Measurements from ENCODE around the gene ARMC6.

The ARMC6 gene

GRCh38 chr19:19054939-19055440, 21.6 kb downstream of the ARMC6 start:
- Histone ChIP-seq H3K27me3 (no peaks in the 10 kb centered on the region), H3K4me3 (no peak overlapping the region), H3K27ac (no peak overlapping the region), H3K9me3 (no peaks in the 10 kb centered on the region), H3K36me3 (peaks cover 26 to 87% (median 42%) of the 10 kb centered on the region in 3 donors), H3K4me1 (no peaks in the 10 kb centered on the region)
- TF ChIP-seq CTCF (IDR thresholded peaks at IDR 0.05) = no peak
- intact Hi-C loops (cut with DNase I; ENCODE audit: low total_unique reads) = loop anchor here (5.0 kb wide), 3 partner anchors 62 to 122 kb away; partner anchors contain the start of gene TMEM161A
- no peak for DNase-seq

DNA sequence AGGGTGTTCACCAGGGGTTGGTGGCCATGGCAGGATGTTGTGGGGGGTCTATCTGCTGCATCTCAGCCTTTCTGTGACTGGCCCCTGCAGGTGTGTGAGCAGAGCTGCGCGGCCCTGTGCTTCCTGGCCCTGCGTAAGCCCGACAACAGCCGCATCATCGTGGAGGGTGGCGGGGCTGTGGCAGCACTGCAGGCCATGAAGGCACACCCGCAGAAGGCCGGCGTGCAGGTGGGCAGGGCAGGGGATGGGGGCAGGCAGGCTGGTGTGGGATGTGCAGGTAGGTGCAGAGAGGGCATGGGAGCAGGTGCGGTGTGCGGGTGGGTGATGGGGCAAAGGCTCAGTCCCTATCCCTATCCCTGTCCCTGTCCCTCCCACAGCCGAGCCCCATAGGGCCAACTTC, 22.3 kb downstream of the ARMC6 start:
- no peak for TF ChIP-seq CTCF (IDR thresholded peaks at IDR 0.05)
- H3K36me3 ChIP-seq = peaks cover 26 to 87% (median 42%) of the 10 kb centered on the region in 3 donors
- no peaks in the 10 kb centered on the region for H3K4me1 ChIP-seq
- H3K9me3 ChIP-seq = no peaks in the 10 kb centered on the region
- intact Hi-C loops (cut with DNase I; ENCODE audit: low total_unique reads) = no loop called here
- H3K4me3 ChIP-seq = no peak overlapping the region
- no peaks in the 10 kb centered on the region for H3K27me3 ChIP-seq
- no peak overlapping the region for H3K27ac ChIP-seq
- DNase-seq = no peak

- H3K9me3 ChIP-seq = no peaks in the 10 kb centered on the region
- H3K27ac ChIP-seq = no peak overlapping the region
- H3K27me3 ChIP-seq = no peaks in the 10 kb centered on the region
- H3K4me3 ChIP-seq = no peak overlapping the region
- H3K36me3 ChIP-seq = peaks cover 21 to 76% (median 38%) of the 10 kb centered on the region in 3 donors
- no peak for TF ChIP-seq CTCF (IDR thresholded peaks at IDR 0.05)
- intact Hi-C loops (cut with DNase I; ENCODE audit: low total_unique reads) = no loop called here
- no peak for DNase-seq
- no peaks in the 10 kb centered on the region for H3K4me1 ChIP-seq
Measured at GRCh38 chr19:19056636-19057275, 23.4 kb downstream of the ARMC6 start.

- intact Hi-C loops (cut with DNase I; ENCODE audit: low total_unique reads) = no loop called here
- no peak for TF ChIP-seq CTCF (IDR thresholded peaks at IDR 0.05)
Measured at GRCh38 chr19:19057317-19057716, 23.9 kb downstream of the ARMC6 start.

DNA sequence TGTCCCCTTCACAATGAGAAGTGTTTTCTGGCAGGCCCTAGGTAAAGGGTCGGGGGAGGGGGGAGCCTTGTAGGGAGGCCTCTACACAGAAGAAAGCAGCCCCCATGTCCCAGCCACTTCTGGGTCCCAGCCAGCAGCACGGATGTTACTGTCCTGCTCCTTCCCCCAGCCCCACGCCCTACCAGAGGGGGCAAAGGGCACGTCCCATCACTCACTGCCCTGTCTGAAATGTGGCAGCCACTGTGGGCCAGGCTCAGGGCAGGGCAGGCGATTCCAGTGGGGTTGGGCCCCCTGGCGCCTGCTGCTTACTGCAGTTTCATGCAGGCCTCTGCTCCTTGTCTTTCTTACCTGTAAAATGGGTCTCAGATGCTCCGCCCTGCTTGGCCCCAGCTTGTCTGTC, 24.3 kb downstream of the ARMC6 start:
- no peak overlapping the region for H3K27ac ChIP-seq
- peaks cover 0 to 2% (median under 1%) of the 10 kb centered on the region in 4 donors for H3K4me1 ChIP-seq
- no peak for DNase-seq
- H3K4me3 ChIP-seq = no peak overlapping the region
- H3K27me3 ChIP-seq = no peaks in the 10 kb centered on the region
- H3K36me3 ChIP-seq = peaks cover 12 to 67% (median 28%) of the 10 kb centered on the region in 3 donors
- TF ChIP-seq CTCF (IDR thresholded peaks at IDR 0.05) = no peak
- H3K9me3 ChIP-seq = no peaks in the 10 kb centered on the region
- intact Hi-C loops (cut with DNase I; ENCODE audit: low total_unique reads) = no loop called here

More at GRCh38 chr19:19057317-19057716, 23.9 kb downstream of the ARMC6 start:
- Histone ChIP-seq H3K9me3 (no peaks in the 10 kb centered on the region), H3K27me3 (no peaks in the 10 kb centered on the region), H3K27ac (no peak overlapping the region), H3K36me3 (peaks cover 16 to 71% (median 32%) of the 10 kb centered on the region in 3 donors), H3K4me1 (no peaks in the 10 kb centered on the region), H3K4me3 (no peak overlapping the region)
- DNase-seq = no peak

All from tibial artery (tissue), 4 donors.